ENCODE data around the gene CCDC196.
"Not testable (repeated sequence)": the region's sequence is repeated elsewhere in the genome, so short reads cannot be mapped to it uniquely, and the experiment has no call there.

CCDC196 gene

DNA sequence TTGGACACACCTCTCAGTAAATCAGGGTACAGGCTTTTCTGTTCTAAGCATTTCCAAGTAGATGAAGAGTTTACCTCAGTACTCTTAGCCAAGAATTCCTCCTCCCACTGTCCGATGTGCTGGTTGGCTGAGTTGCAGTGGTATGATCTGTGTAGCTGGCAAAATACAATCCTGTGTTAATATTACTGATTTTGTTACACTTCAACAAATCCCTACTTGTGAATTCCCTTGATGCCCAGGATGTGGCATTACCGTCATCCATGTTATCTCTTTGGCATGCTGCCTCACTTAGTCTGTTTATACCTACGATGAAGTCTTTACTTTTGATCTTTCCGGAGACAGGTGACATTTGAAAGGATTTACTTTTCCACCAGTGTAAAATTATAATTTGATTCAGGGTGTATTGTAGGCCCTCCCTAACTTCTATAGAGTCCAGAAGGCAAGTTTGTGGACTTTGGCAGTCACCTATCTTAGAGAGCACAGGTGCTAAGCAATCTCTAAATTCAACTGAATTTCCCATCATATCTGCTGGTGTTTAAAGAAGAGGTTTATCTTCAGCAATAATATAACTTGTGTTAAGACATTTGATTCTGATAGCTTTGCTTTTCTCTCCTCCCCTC is 10.1 kb downstream of the CCDC196 start:
- no peak for DNase-seq

DNA sequence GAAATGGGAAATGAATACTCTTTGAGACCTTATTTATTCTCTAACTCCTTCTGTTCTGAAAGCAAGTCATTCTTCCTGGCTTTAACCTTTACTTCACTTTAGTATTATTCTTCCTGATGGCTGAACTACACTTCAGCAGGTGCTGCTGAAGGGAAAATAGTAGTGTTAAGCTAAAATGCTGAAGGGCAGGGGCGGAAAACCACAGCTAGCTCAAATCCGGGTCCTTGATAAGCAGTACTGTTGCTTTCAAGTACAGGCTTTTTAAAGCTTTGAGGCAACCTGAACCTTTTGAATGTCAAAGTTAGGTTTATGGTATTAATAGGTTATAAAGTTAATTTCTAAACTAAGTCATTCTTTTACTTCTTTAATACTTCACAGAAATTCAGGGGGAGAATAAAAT is 10.7 kb downstream of the CCDC196 start:
- DNase-seq: no peak

DNA sequence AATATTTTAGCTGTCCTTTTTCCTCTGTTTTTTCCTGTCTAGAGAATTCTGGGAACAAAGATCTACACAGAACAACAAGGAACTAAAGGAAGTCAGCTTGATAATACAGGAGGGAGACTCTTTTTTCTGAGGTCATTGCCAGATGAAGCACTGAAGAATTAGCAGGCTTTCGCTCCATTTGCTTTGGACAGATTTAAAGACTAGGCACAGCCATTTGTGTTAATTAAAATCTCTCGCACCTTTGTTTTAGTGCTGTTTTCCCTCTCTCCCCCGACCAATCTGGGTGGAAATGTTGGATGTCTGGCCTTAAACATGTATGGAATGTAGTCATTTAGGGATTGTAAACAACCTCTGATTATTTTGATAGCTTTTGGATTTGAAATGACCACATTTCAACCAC is 12.1 kb downstream of the CCDC196 start:
- no peak for DNase-seq

DNA sequence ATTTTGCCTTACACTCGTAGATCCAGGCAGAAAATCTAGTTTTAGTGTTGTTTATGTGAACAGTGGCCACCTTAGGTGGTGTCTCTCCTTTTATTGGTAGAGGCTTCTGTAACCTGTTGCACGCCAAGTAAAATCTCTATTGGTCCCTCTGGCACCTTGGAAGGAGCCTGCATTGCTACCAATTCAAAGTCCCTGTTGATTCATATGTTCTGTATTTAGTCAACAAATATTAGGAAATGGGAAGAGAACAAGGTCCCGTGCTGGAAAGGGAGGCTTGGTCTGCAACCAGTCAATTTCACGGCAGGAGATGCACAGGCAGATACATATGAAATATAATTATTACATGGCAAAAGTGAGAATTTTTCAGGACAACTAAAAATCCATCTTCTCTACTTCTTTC is 15.4 kb downstream of the CCDC196 start:
- DNase-seq: no peak

DNA sequence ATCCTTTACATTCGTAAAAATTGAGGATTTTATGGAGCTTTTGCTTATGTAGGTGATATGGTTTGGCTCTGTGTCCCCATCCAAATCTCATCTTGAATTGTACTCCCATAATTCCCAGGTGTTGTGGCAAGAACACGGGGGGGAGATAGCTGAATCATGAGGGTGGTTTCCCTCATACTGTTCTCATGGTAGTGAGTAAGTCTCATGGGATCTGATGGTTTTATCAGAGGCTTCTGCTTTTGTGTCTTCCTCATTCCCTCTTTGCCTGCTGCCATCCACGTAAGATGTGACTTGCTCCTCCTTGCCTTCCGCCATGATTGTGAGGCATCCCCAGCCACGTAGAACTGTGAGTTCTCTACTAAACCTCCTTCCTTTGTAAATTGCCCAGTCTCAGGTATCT is 16.7 kb downstream of the CCDC196 start:
- not testable (repeated sequence) for DNase-seq

DNA sequence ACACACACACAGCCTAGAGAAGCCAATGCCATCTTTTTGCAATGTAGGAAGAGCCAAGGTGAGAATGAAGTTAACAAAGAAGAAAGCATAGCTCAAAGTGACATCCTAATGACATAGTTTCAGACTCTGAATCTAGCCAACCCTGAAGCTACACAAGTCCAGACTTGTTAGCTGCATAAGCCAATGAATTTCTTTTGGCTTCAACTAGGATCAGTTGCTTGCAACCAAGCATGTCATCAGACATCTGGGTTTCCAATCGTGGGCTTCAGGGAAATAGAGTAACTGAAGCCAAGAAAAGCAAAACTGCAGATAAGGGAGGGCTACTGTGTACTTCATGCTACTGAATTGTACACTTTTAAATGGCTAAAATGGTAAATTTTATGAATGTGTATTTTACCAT is 17.4 kb downstream of the CCDC196 start:
- DNase-seq: no peak

DNA sequence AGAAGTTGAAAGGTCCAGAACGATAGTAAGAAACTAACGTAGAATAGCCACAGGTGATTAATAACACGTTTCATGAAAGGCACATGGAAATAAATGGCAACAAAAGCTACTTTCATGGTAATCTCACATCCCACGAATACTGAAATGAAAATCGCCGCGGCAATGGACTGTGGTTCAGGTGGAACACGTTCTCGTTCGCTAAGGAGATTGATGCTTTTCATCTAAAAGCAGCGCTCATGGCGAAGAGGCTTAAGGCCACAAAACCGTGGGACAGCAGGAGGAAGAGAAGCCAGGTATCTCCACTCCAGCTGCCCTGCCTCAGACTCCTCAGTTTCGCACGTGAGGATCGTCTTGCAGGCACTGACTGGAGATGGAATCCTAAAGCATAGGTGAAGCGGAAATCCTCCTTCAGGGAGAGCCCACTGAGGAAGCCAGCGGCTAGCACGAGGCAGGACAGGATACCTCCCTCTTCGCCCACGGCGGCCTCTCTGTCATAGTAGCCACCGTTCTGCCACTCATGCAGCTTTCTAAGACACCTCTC is 21.1 kb downstream of the CCDC196 start:
- DNase-seq: no peak

DNA sequence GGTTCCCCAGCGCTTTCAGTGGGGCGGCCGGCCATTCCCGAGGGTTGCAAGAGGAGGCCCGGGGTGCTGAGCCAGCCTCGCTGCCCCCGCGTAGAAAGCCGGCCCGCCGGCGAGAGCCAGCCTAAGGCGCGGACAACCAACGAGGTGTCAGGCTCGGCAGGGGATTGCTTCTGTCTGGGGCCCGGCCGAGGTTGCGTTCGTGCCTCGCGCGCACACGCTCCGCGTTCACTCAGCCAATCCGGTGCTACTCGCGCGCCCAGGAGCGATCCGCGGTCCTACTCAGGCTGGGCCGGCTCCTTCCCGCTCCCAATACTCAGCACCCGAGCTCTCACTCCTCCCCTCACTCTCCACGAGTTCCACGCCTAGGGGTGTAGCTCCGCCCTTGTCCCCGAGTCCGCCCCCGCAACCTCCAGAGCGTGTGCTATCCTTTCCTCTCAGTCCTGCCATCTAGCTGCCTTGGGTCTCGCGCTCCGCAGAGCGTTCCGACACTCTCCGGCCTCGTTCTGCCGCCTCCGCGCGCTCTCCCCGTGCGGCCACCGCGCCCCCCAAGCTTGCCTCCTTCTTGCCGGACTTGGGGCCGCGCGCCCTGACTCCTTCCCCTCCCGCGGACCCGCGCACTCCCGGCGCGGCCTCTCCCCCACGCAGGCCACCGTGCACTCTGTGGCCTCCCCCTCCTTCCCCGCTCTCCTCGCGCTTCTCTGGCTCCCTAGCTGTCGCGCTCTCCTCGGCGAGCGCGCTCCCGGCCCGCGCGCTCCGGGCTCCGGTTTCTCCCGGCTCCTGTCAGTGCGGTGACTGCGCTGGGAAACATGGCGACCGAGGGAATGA is 21.8 kb downstream of the CCDC196 start, which contains the start of gene GPHN:
TSS of gene GPHN (plus strand) at position 426 of the 825 bp plus-strand sequence.
- DNase-seq: peak; percentile 85

DNA sequence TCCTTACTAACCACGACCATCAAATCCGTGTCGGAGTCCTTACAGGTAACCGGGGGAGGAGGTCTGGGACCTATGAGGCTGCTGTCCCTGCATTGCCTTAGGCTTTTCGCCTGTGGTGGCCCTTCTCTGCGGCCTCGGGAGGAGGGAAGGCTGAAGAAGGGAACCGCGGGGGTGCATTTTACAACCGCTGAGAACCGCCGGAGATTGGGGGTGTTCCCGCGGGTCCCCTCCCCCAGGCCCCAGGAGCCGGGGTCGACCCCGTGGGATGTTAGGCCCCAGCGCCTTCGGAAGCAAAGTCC is 22.3 kb downstream of the CCDC196 start:
- no peak for DNase-seq

DNA sequence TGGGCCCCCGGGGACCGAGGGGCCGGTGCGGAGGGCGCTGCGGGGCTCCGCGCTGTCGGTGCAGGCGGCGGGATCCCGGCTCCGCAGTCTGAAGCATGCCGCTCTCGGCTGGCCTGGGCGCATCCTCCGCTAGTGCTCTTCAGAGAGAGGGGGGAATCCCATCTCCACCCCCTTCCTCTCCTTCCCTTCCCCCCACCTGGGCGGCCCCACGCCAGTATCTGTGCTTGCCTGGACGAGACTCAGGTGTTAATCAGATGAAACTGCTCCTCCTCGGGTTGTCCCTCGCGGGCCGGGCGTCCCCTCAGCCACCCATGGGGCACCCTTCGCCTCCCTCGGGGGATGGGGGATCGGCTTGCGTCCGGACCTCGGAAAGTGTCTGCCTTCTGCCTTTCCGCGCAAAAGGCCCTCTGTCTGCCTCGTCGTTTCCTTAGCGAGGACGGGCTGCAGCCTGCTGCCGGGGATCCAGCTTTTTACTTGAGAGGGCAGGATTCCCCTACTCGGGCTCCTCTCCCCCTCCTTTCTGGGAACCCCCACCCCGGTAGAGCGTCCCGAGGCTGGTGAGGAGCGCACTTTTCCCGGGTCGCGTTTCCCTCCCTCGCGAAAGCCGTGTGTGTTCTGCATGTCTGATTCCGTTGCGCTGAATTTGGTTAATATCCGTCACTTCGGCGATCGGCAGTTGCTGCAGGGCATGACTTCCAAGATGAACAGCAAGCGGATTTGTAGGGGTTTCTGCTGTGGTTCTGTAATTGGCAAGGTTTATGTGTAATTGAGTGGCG is 22.9 kb downstream of the CCDC196 start:
- DNase-seq: no peak

DNA sequence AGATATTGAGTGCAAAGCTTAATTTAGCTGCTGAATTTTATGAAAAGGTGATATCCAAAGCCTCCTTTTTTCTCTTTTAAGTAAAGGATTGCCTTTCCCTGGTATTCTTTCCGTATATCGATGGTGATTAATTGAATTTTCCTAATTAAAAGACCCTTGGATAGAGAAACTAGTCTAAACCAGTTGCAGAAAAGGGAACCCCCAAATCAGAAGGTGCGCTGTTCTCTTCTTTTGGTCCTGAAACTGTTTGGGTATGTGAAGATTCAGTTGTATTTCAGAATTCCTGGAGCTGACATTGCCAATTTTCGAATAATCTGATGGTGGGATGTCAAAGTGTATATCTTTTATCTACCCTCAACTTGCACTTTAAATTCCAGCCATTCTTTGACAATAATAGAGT is 23.7 kb downstream of the CCDC196 start:
- DNase-seq: no peak

DNA sequence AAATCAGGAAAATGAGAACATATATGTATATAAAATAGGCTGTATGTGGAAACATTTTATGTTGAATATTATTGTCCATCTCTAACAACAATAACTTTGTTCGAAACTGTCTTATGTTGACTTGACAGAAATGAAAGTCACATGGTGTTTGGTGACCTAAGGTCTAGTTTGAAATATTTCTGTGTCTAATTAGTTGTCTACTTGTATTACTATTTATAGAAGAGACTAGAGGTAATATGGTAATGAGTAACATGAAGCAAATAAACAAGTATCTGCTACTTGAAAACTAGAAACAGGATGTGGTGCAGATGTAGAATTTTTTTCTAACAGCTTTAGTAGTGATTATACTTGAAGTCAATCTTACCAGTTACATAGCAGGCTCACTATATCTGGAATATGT is 25.7 kb downstream of the CCDC196 start:
- DNase-seq: no peak

DNA sequence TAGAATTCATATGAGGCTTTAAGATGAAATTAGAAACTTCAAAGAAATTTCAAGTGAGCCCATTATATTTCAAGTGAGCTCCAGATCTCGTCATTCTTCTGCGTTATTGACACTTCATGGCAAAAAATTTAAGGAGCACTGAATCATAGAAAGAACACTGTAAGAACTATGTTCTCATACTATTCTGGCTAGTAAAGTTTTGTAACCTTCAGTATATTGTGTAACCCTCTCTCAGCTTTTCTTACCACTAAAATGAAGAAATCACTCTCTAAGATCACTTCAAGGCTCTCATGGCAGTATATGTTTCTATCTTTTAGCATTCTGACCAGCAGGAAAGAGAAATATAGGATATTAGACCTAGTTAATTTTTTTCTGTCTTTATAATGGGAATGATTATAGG is 28.0 kb downstream of the CCDC196 start:
- no peak for DNase-seq

DNA sequence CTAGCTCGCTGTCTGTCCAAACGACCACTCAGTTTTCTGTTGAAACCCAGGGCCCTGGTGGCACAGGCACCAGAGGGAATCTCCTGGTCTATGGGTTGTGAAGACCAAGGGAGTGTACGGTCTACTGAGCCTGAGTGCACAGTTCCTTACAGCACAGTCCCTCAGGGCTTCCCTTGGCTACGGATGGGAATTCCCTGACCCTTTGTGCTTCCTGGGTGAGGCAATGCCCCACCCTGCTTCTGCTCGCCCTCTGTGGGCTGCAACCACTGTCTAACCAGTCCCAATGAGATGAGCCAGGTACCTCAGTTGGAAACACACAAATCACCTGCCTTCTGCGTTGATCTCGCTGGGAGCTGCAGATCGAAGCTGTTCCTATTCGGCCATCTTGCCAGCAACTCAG is 44.4 kb downstream of the CCDC196 start:
- DNase-seq: no peak

DNA sequence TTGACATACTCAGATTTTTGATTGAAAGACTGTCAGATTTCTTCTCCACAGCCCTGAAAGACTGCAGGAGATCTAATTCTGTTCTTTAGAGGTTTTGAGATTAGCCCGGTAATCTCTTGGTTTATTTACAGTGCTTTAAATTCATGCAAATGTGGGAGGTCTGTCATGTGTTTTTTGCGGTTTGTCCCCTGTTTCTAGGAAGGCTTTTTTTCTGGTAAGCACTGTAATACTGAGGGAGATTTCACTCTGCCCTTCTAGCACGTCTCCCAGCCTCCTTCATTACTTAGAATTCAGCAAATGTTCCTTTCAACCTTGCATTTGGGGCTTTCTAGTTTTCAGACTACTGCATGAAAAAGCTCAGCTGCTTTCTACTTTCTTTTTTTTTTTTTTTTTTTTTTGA is 52.9 kb downstream of the CCDC196 start:
- no peak for DNase-seq

DNA sequence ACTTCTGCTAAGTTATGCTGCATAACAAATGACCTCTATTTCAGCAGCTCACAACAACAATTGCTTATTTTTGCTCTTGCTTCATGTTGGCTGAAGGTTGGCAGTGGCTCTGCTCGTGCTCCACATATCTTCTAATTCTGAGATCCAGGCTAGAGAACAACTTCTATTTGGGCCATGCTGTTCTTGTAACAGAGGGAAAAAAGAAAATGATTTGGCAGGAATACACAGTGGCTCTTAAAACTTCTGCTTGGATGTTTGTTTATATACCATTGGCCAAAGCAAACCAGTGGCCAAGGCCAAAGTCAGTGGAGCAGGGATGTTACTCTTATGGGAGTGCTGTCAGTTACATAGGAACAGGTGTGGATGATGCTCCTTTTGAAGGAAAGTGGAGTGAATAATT is 53.9 kb downstream of the CCDC196 start:
- DNase-seq: no peak

DNA sequence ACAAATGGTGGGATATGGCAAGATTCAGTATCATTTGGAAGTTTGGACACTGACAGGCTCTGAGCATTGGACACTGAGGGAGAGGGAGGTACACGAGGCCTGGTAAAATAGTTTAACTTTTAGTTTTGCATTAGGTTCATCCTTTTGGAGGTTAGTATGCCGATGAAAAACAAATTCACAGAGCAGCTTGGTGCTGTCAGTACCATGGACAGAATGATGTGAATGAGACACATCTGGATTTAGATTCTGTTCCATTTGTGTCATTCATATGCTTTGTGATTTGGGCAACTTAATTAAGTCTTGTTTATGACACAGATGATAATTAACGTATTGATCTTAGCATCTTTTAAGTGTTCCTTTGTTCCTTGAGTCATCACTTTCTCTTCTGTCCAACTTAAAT is 55.5 kb downstream of the CCDC196 start:
- no peak for DNase-seq

DNA sequence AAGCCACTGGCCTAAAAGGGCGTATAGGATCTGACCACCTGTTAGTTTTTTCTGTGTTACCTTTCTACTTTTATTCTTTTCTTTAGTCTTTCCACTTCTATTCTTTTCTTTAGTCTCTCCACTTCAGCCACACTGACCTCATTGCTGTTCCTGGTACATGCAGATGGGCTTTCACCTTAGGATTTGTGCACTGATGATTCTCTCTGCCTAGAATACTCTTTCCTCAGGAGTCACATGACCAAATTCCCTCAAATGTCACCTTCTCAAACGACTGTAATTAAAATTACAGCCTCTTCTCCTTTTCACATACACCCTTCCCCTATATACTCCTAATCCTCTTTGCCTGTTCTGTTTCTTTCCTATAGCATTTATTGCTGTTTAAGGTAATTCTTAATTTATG is 57.8 kb downstream of the CCDC196 start:
- no peak for DNase-seq

DNA sequence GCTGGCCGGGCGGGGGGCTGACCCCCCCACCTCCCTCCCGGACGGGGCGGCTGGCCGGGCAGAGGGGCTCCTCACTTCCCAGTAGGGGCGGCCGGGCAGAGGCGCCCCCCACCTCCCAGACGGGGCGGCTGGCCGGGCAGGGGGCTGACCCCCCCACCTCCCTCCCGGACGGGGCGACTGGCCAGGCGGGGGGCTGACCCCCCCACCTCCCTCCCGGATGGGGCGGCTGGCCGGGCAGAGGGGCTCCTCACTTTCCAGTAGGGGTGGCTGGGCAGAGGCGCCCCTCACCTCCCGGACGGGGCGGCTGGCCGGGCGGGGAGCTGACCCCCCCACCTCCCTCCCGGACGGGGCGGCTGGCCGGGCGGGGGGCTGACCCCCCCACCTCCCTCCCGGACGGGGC is 59.0 kb downstream of the CCDC196 start:
- not testable (repeated sequence) for DNase-seq

DNA sequence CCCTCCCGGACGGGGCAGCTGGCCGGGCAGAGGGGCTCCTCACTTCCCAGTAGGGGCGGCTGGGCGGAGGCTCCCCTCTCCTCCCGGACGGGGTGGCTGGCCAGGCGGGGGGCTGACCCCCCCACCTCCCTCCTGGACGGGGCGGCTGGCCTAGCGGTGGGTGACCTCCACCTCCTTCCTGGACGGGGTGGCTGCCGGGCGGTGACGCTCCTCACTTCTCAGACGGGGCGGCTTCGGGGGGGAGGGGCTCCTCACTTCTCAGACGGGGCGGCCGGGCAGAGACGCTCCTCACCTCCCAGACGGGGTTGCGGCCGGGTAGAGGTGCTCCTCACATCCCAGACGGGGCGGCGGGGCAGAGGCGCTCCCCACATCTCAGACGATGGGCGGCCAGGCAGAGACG is 59.6 kb downstream of the CCDC196 start:
- DNase-seq: not testable (repeated sequence)

Data from NCI-H774 (cell line).